Nucleus accumbens (tissue), 56 donors: ENCODE data around the gene IFNL2.
"Not testable (repeated sequence)": the region's sequence is repeated elsewhere in the genome, so short reads cannot be mapped to it uniquely, and the experiment has no call there.

Source experiments
- DNase-seq, 56 donors: peaks; one replicate each; lab custom pipeline; 2025; lab: John Stamatoyannopoulos, UW

Gene IFNL2

DNA sequence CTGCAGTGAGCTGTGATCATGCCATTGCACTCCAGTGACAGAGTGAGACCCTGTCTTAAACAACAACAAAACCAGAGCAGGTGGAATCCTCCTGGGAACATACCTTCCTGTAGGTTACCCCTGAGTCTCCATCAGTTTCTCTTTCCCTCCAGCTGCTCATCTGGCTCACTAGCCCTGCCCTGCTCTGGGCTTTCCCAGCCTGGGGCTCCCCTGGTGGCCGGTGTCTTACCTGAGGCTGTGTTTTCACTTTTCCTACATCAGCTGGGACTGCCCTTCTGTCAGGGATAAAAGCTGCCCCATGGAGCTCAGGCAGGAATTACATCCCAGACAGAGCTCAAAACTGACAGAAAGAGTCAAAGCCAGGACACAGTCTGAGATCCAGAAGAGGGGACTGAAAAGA lies at the start of gene IFNL2:
TSS of gene IFNL2 (plus strand) at position 312 of the 400 bp plus-strand sequence. CDS start 173 bp downstream, outside the sequence.
- not testable (repeated sequence) for DNase-seq

DNA sequence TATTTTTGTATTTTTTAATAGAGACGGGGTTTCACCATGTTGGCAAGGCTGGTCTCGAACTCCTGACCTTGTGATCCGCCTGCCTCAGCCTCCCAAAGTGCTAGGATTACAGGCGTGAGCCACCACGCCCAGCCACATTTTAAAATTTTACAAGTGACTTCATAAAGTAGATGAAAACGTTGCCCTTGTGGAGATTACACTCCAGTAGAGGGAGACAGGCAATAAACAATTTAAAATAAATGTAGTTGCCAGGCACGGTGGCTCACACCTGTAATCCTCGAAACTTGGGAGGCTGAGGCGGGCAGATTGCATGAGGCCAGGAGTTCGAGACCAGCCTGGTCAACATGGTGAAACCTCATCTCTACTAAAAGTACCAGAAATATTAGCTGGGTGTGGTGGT lies 49.1 kb upstream of the IFNL2 start:
- not testable (repeated sequence) for DNase-seq

DNA sequence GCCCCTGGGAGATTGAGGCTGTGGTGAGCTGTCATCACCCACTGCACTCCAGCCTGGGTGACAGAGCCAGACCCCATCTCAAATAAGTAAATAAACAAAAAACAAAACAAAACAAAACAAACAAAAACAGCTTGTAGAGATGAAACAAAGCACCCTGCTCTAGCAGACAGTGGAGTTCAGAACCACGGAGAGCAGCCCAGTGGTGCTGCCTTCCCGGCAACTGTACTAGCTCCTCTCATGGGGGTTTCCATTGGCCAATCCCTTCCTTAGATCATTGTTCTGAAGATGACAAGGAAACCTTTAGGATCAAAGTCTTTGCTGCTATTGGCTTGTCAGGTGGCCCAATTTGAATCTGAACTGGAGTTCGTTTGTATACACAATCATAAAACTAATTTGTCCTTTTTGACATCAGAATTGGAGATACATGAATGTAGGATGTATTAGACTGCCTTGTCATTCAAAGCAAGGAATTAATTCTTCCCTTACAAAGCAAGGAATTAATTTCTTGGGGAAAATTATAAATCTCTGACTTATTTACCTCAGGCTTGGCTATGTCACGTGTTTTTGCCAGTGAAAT lies 44.4 kb upstream of the IFNL2 start:
- no peak for DNase-seq

DNA sequence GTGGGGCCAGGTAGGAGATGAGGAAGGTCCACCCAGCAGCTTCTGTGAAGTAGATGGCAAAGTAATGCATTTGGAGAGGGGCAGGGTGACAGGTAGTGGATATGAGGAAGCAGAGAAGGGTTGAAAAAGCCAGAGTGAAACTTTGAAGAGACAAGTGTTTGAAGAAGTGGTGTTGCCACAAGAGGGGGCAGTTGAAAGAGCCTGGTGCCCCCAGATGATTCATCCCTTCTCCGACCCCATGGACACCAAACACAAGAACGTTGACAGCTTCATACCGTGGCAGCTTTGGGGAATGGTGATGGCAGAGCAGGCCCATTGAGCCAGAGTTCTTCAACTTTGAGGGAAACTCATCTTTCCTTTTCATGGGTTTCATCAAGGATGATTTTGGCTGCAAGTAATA lies 43.3 kb upstream of the IFNL2 start:
- no peak for DNase-seq

DNA sequence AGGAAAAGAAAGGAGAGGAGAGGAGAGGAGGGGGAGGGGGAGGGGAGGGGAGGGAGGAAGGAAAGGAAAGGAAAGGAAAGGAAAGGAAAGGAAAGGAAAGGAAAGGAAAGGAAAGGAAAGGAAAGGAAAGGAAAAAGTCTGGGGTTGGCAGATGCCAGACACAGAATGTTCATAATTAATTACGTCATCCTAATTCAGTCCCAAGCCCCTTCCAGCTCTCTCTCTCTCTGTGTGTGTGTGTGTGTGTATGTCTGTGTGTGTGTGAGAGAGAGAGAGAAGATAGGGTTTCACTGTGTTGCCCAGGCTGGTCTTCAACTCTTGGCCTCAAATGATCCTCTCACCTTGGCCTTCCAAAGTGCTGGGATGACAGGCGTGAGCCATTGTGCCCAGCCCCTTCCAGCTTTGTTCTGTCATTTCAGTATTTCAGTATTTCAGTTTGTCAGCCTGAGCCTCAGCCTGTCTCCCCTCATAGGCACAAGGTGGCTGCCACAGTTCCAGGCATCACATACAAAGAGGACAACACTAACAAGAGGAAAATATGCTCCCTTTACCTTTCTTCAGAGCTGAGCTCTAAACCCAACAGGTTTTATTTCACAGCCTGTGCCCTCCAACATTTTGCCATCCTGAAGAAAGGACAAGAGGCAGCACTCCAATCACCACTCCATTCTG lies 38.0 kb upstream of the IFNL2 start:
- DNase-seq = no peak

DNA sequence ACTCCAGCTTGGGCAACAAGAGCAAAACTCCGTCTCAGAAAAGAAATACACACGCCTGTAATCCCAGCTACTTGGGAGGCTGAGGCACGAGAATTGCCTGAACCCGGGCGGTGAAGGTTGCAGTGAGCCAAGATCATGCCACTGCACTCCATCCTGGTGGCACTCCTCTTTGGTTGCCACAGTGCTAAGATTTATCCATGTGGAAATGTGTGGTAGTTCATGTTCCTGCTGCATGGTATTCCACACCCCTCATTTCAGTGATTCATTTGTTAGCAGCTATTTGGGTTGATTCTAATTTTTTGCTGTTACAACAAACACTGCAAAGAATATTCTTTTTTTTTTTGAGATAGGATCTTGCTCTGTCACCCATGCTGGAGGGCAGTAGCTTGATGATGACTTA lies 35.5 kb upstream of the IFNL2 start:
- DNase-seq = no peak

DNA sequence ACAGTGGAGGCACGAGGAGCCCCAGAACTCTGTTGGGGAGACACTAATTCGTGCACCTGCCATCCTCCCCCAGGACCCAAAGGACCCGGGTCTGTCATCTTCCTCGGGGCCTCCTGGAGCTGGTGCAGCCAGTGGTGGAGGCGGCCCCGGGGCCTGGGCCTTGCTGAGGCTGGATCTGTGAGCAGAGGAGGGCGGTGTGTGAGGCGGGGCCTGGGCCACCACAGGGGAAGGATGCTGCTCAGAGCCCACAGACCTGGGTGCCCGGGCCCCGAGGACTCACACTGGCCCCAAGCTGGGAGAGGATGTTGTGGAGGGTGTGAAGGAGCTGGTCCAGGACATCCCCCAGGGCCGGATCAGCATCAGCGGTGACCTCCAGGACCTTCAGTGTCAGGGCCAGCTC lies 31.7 kb upstream of the IFNL2 start:
- no peak for DNase-seq

DNA sequence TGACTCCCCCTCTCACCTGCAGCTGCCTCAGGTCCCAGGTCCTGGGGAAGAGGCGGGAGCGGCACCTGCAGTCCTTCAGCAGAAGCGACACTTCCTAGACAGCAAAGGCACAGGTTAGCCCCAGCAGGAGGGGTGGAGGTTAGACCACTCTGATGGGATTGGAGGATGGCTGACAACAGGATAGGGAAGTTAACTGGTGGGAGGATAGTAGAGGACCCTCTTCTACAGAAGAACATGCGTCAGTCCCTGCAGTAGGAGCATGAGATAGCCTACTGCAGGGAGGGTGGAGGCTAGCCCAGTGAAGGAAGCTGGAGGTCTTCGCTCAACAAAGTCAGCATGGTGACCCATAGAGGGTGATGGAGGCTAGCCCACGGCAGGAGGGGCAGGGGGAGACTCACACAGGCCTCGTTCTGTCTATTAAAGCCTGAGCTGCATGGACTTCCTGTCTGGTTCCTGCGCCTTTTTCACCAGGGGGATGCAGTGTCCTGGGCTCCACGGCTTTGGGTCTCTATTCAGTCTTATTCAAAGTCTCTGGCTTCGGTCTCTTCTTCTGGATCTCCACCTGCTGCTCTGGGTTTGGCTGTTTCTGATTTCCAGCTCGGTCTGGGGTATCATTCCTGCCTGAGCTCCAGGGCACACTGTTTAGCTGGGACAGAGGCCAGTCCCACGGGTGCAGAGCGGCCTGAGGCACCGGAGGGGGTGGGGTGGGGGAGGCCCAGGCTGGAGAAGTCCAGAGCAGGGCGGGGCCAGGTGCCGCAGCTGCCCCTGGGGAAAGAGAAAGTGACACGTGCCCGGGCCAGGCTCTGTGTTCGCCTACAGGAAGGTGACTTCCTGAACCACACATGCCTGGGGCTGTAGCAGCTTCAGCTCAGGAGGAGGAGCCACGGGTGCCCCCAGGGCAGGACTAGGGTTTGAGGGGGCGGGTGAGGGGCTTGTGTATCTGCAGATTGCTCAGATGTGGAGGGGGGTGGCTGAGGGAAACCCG lies 30.7 kb upstream of the IFNL2 start:
- DNase-seq = no peak

DNA sequence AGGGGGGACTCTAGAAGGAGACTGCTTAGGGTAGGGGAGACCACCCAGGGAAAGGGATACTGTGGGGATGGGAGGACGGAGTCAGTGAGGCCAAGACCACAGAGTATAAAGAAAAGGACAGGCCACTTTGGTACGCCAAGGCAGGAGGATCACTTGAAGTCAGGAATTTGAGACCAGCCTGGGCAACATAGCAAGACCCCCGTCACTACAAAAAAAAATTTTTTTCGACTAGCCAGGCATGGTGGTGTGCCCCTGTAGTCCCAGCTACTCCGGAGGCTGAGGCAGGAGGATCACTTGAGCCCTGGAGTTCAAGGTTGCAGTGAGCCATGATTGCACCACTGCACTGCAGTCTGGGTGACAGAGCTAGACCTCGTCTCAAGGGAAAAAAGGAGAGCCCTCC lies 30.0 kb upstream of the IFNL2 start:
- no peak for DNase-seq

DNA sequence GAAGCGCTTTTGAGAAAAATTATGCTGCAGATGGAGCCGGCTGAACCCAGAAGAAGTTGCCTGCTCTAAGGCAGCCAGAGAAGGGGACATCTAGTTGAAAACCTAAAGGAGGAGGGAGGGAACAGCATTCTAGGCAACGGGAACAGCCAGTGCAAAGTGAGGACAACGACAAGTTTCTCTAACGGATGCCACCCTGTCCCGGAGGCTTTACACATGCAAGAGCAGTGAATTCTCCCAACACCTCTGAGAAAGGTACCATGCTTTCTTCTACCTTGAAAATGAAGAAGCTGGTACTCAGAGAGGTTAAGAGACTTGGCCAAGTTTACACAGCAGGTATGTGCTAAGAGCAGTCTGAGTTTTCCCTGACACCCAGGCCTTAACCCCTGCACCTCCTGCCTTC lies 29.3 kb upstream of the IFNL2 start:
- no peak for DNase-seq

DNA sequence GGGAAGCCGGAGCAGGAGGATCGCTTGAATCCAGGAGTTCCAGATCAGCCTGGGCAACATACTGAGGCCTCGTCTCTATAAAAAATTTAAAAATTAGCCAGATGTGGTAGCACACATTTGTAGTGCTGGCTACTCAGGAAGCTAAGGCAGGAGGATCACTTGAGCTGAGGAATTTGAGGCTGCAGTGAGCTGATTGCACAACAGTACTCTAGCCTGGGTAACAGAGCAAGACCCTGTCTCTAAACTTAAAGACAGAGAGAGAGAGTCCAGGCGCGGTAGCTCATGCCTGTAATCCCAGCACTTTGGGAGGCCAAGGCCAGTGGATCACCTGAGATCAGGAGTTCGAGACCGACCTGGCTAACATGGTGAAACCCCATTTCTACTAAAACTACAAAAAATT lies 27.8 kb upstream of the IFNL2 start:
- DNase-seq = no peak

DNA sequence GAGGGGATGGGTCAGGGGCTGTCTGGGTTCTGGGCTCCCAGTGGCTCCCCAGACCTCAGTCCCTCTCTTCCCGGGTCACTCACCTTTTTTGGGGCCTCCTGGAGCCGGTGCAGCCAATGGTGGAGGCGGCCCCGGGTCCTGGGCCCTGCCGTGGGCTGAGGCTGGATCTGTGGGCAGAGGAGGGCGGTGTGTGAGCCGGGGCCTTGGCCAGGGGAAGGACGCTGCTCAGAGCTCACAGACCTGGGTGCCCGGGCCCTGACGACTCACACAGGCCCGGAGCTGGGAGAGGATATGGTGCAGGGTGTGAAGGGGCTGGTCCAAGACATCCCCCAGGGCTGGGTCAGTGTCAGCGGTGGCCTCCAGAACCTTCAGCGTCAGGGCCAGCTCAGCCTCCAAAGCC lies 24.5 kb upstream of the IFNL2 start:
- DNase-seq = not testable (repeated sequence)

DNA sequence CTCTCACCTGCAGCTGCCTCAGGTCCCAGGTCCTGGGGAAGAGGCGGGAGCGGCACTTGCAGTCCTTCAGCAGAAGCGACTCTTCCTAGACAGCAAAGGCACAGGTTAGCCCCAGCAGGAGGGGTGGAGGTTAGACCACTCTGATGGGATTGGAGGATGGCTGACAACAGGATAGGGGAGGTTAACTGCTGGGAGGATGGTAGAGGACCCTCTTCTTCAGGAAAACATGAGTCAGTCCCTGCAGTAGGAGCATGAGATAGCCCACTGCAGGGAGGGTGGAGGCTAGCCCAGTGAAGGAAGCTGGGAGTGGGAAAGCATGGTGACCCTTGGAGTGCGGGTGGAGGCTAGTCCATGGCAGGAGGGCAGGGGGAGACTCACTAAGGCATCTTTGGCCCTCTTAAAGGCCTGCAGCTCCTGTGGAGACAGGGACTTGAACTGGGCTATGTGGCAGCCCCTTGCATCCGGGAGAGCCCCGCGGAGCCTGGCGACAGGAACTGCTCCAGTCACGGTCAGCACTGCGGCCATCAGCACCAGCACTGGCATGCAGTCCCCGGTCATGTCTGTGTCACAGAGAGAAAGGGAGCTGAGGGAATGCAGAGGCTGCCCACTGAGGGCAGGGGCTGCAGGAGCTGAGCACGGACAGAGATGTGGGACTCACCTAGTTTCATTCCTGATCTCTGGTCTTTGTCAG lies 23.6 kb upstream of the IFNL2 start, which contains the start of gene IFNL3:
TSS of gene IFNL3 (minus strand) at position 597 of the 691 bp plus-strand sequence. CDS start at position 558, 39 bp downstream.
- not testable (repeated sequence) for DNase-seq

DNA sequence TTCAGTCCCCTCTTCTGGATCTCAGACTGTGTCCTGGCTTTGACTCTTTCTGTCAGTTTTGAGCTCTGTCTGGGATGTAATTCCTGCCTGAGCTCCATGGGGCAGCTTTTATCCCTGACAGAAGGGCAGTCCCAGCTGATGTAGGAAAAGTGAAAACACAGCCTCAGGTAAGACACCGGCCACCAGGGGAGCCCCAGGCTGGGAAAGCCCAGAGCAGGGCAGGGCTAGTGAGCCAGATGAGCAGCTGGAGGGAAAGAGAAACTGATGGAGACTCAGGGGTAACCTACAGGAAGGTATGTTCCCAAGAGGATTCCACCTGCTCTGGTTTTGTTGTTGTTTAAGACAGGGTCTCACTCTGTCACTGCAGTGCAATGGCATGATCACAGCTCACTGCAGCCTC lies 23.0 kb upstream of the IFNL2 start:
- not testable (repeated sequence) for DNase-seq

DNA sequence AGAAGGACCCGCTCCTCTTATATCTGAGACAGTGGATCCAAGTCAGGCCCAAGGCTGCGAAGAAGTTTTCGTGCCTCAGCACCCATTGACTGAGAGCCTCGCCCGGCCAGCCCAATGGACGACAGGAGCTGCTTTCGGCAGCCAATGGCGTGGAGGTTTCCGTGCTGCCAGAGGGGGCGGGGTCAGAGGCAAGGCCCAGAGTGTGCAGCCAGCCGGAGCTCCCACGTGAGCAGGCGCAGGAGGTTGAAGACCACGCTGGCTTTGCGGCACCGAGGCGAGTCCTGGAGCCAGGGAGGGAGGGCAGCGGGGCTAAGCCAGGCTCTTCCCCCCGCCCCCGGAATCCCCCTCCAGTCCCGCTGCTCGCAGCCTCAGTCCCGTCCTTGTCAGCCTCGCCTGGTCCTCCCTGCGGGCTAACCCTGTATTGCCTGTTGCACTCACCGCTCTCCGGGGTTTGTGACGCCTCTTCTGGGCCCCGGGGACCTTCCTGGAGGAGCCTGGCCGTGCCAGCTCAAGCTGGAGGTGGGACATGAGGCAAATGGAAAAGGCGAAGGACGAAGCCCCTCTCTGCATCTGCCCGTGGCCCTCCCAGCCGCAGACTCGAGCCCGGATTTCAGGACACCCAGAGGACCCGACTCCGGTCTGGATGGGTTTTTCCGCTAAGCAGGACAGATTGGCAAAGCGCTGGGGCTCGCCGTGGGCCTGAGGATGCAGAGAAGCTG lies 21.1 kb upstream of the IFNL2 start:
- DNase-seq = peak in 24 of 56 donors; percentile 1 to 47 (median 10)

DNA sequence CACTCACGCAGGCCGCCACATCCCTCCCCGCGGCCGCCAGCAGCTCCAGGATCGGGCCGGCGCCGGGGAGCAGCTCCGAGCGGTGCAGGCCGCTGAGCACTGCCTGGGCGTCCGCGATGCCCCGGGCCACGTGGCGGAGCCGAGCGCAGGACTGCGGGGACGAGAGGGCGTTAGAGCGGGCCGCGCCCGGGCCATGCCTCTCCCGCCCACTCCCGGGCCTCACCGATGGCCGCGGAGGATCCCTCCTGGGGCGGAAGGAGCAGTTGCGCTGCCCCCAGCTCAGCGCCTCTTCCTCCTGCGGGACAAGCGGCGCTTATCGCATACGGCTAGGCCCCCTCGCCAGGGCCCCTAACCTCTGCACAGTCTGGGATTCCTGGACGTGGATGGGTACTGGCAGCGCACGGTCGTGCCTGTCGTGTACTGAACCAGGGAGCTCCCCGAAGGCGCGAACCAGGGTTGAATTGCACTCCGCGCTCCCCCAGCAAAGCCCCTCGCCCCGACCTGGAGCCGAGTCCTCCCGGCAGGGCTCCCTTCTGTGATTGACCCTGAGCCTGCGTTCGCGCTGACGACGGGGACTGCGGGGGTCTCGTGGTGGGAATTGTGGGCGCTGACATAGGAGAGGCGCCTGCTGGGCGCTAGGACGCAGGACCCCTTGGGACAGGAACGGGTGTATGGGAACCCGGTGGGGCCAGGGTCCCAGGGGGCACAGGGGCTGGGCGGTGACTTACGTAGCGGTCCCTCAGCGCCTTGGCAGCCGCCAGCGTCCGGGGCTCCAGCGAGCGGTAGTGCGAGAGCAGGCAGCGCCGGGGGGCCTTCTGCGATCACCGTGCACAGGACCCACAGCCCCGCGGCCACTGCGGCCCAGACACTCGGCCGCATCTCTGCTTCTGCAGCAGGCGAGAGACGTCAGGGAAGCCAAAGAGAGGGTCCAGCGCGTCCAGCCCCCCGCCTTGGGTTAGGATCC lies 20.2 kb upstream of the IFNL2 start:
- DNase-seq = no peak

DNA sequence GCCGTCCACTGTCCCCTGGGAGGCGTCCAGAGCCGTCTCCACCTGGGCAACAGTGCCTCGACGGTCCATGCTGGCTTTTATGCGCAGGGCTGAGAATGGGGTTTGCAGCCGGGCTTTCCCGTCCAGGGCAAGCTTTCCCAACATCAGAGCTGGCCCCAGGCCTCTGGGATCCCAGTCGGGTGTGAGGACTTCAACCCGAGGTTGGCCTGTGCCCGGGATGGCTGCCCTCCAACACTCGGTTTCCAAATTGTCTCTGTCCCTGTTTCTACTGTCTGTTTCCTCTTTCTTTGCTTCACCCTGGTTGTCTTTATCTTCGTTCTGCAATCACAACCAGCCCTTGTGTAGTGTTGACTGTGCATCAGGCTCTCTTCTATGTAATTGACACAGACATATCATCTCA lies 19.4 kb upstream of the IFNL2 start, which contains the start of gene IFNL4:
TSS of gene IFNL4 (minus strand) at position 51 of the 400 bp plus-strand sequence.
- no peak for DNase-seq

DNA sequence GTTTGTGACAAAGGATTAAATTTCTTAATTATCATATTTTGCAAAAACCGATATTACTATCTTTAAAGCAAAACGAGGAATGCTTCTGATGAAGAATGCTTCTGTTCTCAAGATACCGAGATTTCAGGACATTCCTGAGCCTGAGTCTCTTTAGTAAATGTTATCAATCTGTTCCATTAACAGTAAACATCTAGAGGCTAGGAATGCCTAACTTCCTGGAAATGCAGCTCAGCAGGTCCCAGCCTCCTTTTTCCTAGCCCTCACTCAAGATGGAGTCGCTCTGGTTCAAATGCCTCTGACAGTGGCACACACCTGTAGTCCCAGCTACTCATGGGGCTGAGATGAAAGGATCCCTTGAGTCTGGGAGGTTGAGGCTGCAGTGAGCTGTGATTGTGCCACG lies 17.1 kb upstream of the IFNL2 start:
- no peak for DNase-seq

DNA sequence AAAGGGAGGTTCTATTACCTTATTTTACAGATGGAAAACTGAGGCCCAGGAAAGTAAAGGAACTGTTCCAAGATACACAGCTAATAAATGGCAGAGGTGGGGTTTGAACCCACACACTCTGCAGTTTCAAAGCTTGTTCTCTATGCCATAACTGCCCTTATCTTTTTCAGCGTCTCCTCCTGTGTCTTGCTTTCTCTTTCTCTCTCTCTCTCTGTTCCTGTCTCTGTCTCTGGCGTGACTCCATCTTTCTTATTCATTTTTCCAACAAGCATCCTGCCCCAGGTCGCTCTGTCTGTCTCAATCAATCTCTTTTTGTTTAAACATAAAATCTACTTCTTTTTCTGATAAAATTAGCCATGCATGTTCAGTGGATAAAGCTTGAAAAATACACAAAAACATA lies 16.4 kb upstream of the IFNL2 start:
- DNase-seq = no peak
